T-helper 2 cell treated with Interferon-gamma antibody and Interleukin-4, amounts not matched to agents 5 μg/mL and 100 μg/mL, for 36 hours (primary cell): ENCODE results near the gene CNOT11.
"Not testable (repeated sequence)": the region's sequence is repeated elsewhere in the genome, so short reads cannot be mapped to it uniquely, and the experiment has no call there.

Experiments
- DNase-seq: peaks from one replicate; pipeline ENCODE4 v3.0.0; 2021; ENCODE audit warnings: low spot score
- H3K27ac Mint-ChIP-seq: one replicate; pipeline ENCODE4 v1.8.0; 2021; ENCODE audit warnings: mild to moderate bottlenecking, mixed read lengths
- H3K27me3 Mint-ChIP-seq: one replicate; pipeline ENCODE4 v1.8.0; 2021; ENCODE audit warnings: low read depth, mixed read lengths
- H3K36me3 Mint-ChIP-seq: one replicate; pipeline ENCODE4 v1.8.0; 2021; ENCODE audit warnings: low read depth, mixed read lengths
- H3K4me1 Mint-ChIP-seq: one replicate; pipeline ENCODE4 v1.8.0; 2021; ENCODE audit warnings: low read depth, mixed read lengths
- H3K4me3 Mint-ChIP-seq: one replicate; pipeline ENCODE4 v1.8.0; 2022; ENCODE audit warnings: mild to moderate bottlenecking, moderate library complexity, mixed read lengths
- H3K9me3 Mint-ChIP-seq: one replicate; pipeline ENCODE4 v1.8.0; 2021; ENCODE audit warnings: mixed read lengths

The CNOT11 gene

GRCh38 chr2:101235956-101236355 lies 16.7 kb upstream of the CNOT11 start:
- H3K4me3 Mint-ChIP-seq, H3K9me3 Mint-ChIP-seq, H3K27ac Mint-ChIP-seq, DNase-seq, H3K36me3 Mint-ChIP-seq, H3K27me3 Mint-ChIP-seq, H3K4me1 Mint-ChIP-seq: not testable (repeated sequence)

GRCh38 chr2:101237944-101238343 lies 14.7 kb upstream of the CNOT11 start:
- H3K27me3 Mint-ChIP-seq, H3K36me3 Mint-ChIP-seq, H3K27ac Mint-ChIP-seq, H3K4me3 Mint-ChIP-seq, DNase-seq, H3K4me1 Mint-ChIP-seq, H3K9me3 Mint-ChIP-seq: not testable (repeated sequence)

- no peaks in the 10 kb centered on the region for H3K36me3 Mint-ChIP-seq
- no peak overlapping the region for H3K4me3 Mint-ChIP-seq
- no peak overlapping the region for H3K27ac Mint-ChIP-seq
- peaks cover 3% of the 10 kb centered on the region for H3K27me3 Mint-ChIP-seq
- H3K4me1 Mint-ChIP-seq: peaks cover 7% of the 10 kb centered on the region
- no peak for DNase-seq
- H3K9me3 Mint-ChIP-seq: no peaks in the 10 kb centered on the region
Measured at GRCh38 chr2:101238930-101239759, 13.5 kb upstream of the CNOT11 start.

GRCh38 chr2:101239760-101240118 lies 12.9 kb upstream of the CNOT11 start:
- not testable (repeated sequence) for H3K36me3 Mint-ChIP-seq, H3K27me3 Mint-ChIP-seq, H3K9me3 Mint-ChIP-seq, H3K4me3 Mint-ChIP-seq, DNase-seq, H3K27ac Mint-ChIP-seq, H3K4me1 Mint-ChIP-seq

- H3K4me3 Mint-ChIP-seq, H3K27me3 Mint-ChIP-seq, H3K27ac Mint-ChIP-seq, H3K4me1 Mint-ChIP-seq, DNase-seq, H3K9me3 Mint-ChIP-seq, H3K36me3 Mint-ChIP-seq: not testable (repeated sequence)
Measured at GRCh38 chr2:101240694-101241093, 12.0 kb upstream of the CNOT11 start.

GRCh38 chr2:101241158-101241557 lies 11.5 kb upstream of the CNOT11 start:
- H3K4me3 Mint-ChIP-seq: no peak overlapping the region
- no peaks in the 10 kb centered on the region for H3K9me3 Mint-ChIP-seq
- no peaks in the 10 kb centered on the region for H3K36me3 Mint-ChIP-seq
- DNase-seq: no peak
- H3K4me1 Mint-ChIP-seq: peaks cover 7% of the 10 kb centered on the region
- no peak overlapping the region for H3K27ac Mint-ChIP-seq
- H3K27me3 Mint-ChIP-seq: peaks cover 3% of the 10 kb centered on the region

- not testable (repeated sequence) for H3K9me3 Mint-ChIP-seq, H3K4me1 Mint-ChIP-seq, H3K27me3 Mint-ChIP-seq, H3K36me3 Mint-ChIP-seq, H3K27ac Mint-ChIP-seq, H3K4me3 Mint-ChIP-seq, DNase-seq
Measured at GRCh38 chr2:101244373-101244772, 8.3 kb upstream of the CNOT11 start.

GRCh38 chr2:101244899-101245298 lies 7.8 kb upstream of the CNOT11 start:
- not testable (repeated sequence) for H3K4me1 Mint-ChIP-seq, H3K4me3 Mint-ChIP-seq, H3K27me3 Mint-ChIP-seq, H3K36me3 Mint-ChIP-seq, H3K27ac Mint-ChIP-seq, DNase-seq, H3K9me3 Mint-ChIP-seq

- H3K4me1 Mint-ChIP-seq, H3K36me3 Mint-ChIP-seq, H3K4me3 Mint-ChIP-seq, H3K27me3 Mint-ChIP-seq, H3K9me3 Mint-ChIP-seq, H3K27ac Mint-ChIP-seq, DNase-seq: not testable (repeated sequence)
Measured at GRCh38 chr2:101245468-101245867, 7.2 kb upstream of the CNOT11 start.

- DNase-seq, H3K4me3 Mint-ChIP-seq, H3K9me3 Mint-ChIP-seq, H3K36me3 Mint-ChIP-seq, H3K27me3 Mint-ChIP-seq, H3K27ac Mint-ChIP-seq, H3K4me1 Mint-ChIP-seq: not testable (repeated sequence)
Measured at GRCh38 chr2:101248756-101249155, 3.9 kb upstream of the CNOT11 start.

GRCh38 chr2:101249826-101250225 lies 2.9 kb upstream of the CNOT11 start:
- Mint-ChIP-seq H3K27ac (no peak overlapping the region), H3K27me3 (no peaks in the 10 kb centered on the region), H3K4me1 (peaks cover 20% of the 10 kb centered on the region), H3K4me3 (no peak overlapping the region), H3K36me3 (peaks cover 9% of the 10 kb centered on the region), H3K9me3 (no peaks in the 10 kb centered on the region)
- DNase-seq: no peak

- Mint-ChIP-seq H3K4me1 (peaks cover 30% of the 10 kb centered on the region), H3K27ac (peak overlapping the region; percentile 3), H3K4me3 (peak overlapping the region; percentile 23), H3K36me3 (peaks cover 16% of the 10 kb centered on the region)
- not testable (repeated sequence) for H3K27me3 Mint-ChIP-seq, H3K9me3 Mint-ChIP-seq, DNase-seq
Measured at GRCh38 chr2:101251246-101251781, 1.4 kb upstream of the CNOT11 start.

- H3K4me3 Mint-ChIP-seq: peak overlapping the region; percentile 98
- no peaks in the 10 kb centered on the region for H3K27me3 Mint-ChIP-seq
- peak overlapping the region; percentile 94 for H3K27ac Mint-ChIP-seq
- H3K9me3 Mint-ChIP-seq: no peaks in the 10 kb centered on the region
- H3K4me1 Mint-ChIP-seq: peaks cover 32% of the 10 kb centered on the region
- H3K36me3 Mint-ChIP-seq: peaks cover 18% of the 10 kb centered on the region
- no peak for DNase-seq
Measured at GRCh38 chr2:101251844-101252407, 760 bp upstream of the CNOT11 start.

- H3K9me3 Mint-ChIP-seq: no peaks in the 10 kb centered on the region
- peak overlapping the region; percentile 98 for H3K4me3 Mint-ChIP-seq
- peak overlapping the region; percentile 98 for H3K27ac Mint-ChIP-seq
- peaks cover 25% of the 10 kb centered on the region for H3K36me3 Mint-ChIP-seq
- peak; percentile 67 for DNase-seq
- no peaks in the 10 kb centered on the region for H3K27me3 Mint-ChIP-seq
- H3K4me1 Mint-ChIP-seq: peaks cover 35% of the 10 kb centered on the region
Measured at GRCh38 chr2:101253013-101253702, 472 bp downstream of the CNOT11 start.
